GM23248 (cell line): ENCODE measurements around the gene FAM193B.

Experiments
- EZH2 ChIP-seq: fragments of 200-600 bp; sonication (generic); IDR thresholded peaks from 2 replicates; pipeline ENCODE4 v1.6.1; 2018; ENCODE audit warnings: antibody characterized with exemption, mild to moderate bottlenecking; ENCODE audit not compliant: insufficient read depth, poor library complexity, severe bottlenecking
- EZH2phosphoT487 ChIP-seq: fragments of 200-600 bp; sonication (generic); IDR thresholded peaks from 2 replicates; pipeline ENCODE4 v1.6.1; 2018; ENCODE audit warnings: antibody characterized with exemption, moderate library complexity, mild to moderate bottlenecking, low read depth; ENCODE audit not compliant: insufficient read depth

GRCh38 chr5:177493795-177494345 is 60.5 kb downstream of the FAM193B start:
- no peak for TF ChIP-seq EZH2phosphoT487
- no peak for TF ChIP-seq EZH2
